ENCODE data around the gene TAS1R2. TPM values are rescaled to one million over a fixed set of nuclear protein-coding genes. Genes with fewer than 3 reads are reported as not detected.

The TAS1R2 gene
- total RNA-seq, 2 donors from 2014 or later = not detected

GRCh38 chr1:18831656-18832055 lies 27.8 kb downstream of the TAS1R2 start:
- DNase-seq (ENCODE audit: low spot score) (no peak), ATAC-seq (ENCODE audit: insufficient number of reproducible peaks, low FRiP score, low read depth) (no peak)

GRCh38 chr1:18830596-18830995 lies 28.9 kb downstream of the TAS1R2 start:
- Histone ChIP-seq H3K9me3 (no peaks in the 10 kb centered on the region), H3K27me3 (replicated peaks; ENCODE audit: insufficient read depth) (no peaks in the 10 kb centered on the region), H3K4me3 (no peak overlapping the region), H3K27ac (no peak overlapping the region), H3K4me1 (ENCODE audit: control insufficient read depth in 1 of 2, low read depth in 2 of 2) (no peaks in the 10 kb centered on the region), H3K36me3 (no peaks in the 10 kb centered on the region)
- no peak for TF ChIP-seq CTCF (IDR thresholded peaks at IDR 0.05)
- DNase-seq (ENCODE audit: low spot score) (no peak), ATAC-seq (ENCODE audit: insufficient number of reproducible peaks, low FRiP score, low read depth) (no peak)

More at GRCh38 chr1:18831656-18832055, 27.8 kb downstream of the TAS1R2 start:
- Histone ChIP-seq H3K36me3 (no peaks in the 10 kb centered on the region), H3K27me3 (replicated peaks; ENCODE audit: insufficient read depth) (no peaks in the 10 kb centered on the region), H3K4me3 (no peak overlapping the region), H3K27ac (no peak overlapping the region), H3K9me3 (no peaks in the 10 kb centered on the region), H3K4me1 (ENCODE audit: control insufficient read depth in 1 of 2, low read depth in 2 of 2) (no peaks in the 10 kb centered on the region)
- no peak for TF ChIP-seq CTCF (IDR thresholded peaks at IDR 0.05)

DNA sequence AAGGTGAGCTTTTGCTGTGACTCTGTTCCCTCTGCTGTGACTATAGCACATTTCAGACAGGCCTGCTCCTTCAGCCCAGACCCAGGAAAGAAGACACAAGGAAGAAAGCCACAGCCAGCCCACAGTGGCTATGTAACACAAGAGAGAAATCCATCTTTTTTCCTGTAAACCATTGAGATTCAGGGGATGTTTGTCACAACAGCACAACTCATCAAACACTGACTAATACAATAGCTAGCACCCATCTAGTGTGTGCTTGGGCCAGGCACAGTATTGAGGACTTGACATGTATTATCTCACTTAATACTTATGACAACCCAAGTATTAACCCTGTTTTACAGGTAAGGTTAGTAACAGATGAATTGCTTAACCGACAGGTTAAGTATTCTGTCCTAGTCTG lies 29.8 kb downstream of the TAS1R2 start:
- Histone ChIP-seq H3K9me3 (no peaks in the 10 kb centered on the region), H3K27me3 (replicated peaks; ENCODE audit: insufficient read depth) (no peaks in the 10 kb centered on the region), H3K36me3 (no peaks in the 10 kb centered on the region), H3K27ac (no peak overlapping the region), H3K4me1 (ENCODE audit: control insufficient read depth in 1 of 2, low read depth in 2 of 2) (no peaks in the 10 kb centered on the region), H3K4me3 (no peak overlapping the region)
- TF ChIP-seq CTCF (IDR thresholded peaks at IDR 0.05) = no peak
- ATAC-seq (ENCODE audit: insufficient number of reproducible peaks, low FRiP score, low read depth) (no peak), DNase-seq (ENCODE audit: low spot score) (no peak)

DNA sequence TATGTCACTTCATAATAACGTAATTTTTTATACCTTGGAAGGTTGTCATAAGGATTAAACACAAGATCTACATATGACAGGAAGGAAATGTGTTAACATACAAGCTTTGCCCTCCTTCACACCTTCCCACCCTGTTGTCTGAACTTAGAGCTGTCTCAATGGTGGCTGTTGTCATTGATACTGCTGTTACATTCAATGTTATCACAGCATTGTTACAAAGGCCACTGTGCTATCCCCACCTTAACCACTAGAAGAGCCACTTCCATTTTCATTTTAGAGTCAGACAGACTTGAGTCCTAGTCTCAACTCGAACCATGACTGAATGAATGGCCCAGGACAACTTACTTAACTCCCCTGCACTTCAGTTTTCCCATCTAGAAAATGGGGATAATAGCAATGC lies 31.2 kb downstream of the TAS1R2 start:
- TF ChIP-seq CTCF (IDR thresholded peaks at IDR 0.05) = no peak
- DNase-seq (ENCODE audit: low spot score) (no peak), ATAC-seq (ENCODE audit: insufficient number of reproducible peaks, low FRiP score, low read depth) (no peak)
- no peaks in the 10 kb centered on the region for H3K9me3 ChIP-seq
- H3K4me1 ChIP-seq (ENCODE audit: control insufficient read depth in 1 of 2, low read depth in 2 of 2) = no peaks in the 10 kb centered on the region
- H3K4me3 ChIP-seq = no peak overlapping the region
- no peaks in the 10 kb centered on the region for H3K27me3 ChIP-seq (replicated peaks; ENCODE audit: insufficient read depth)
- H3K27ac ChIP-seq = no peak overlapping the region
- H3K36me3 ChIP-seq = no peaks in the 10 kb centered on the region

DNA sequence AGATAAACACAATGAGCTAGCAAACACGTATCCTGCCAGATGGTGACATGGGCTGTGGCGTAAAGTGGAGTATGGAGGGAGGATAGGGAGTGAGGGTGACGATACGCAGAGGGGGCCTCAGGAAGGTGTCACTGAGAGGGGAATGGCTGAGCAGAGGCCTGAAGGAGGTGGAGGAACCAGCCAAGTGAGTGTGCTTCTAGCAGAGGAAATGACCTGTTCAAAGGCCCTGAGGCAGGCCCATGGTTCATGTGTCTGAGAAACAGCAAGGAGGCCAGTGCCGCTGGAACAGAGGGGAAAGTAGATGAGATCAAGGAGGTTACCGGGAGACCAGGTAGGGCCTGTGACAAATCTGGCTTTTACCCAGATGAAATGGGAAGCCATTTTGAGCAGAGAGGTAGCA lies 36.0 kb downstream of the TAS1R2 start:
- H3K27me3 ChIP-seq (replicated peaks; ENCODE audit: insufficient read depth) = no peaks in the 10 kb centered on the region
- H3K9me3 ChIP-seq = no peaks in the 10 kb centered on the region
- ATAC-seq (ENCODE audit: insufficient number of reproducible peaks, low FRiP score, low read depth) (no peak), DNase-seq (ENCODE audit: low spot score) (no peak)
- no peaks in the 10 kb centered on the region for H3K4me1 ChIP-seq (ENCODE audit: control insufficient read depth in 1 of 2, low read depth in 2 of 2)
- H3K27ac ChIP-seq = no peak overlapping the region
- no peak overlapping the region for H3K4me3 ChIP-seq
- TF ChIP-seq CTCF (IDR thresholded peaks at IDR 0.05) = no peak
- no peaks in the 10 kb centered on the region for H3K36me3 ChIP-seq

Data from thoracic aorta (tissue), 2 donors.